GM19351 (cell line): ENCODE results near the gene ZNF407.

Experiments used
- ATAC-seq: cut with Tn5 transposase; IDR thresholded peaks from one replicate; pipeline ENCODE4 v1.9.1; 2021; ENCODE audit warnings: mild to moderate bottlenecking, moderate library complexity; ENCODE audit not compliant: unreplicated experiment

The ZNF407 gene

GRCh38 chr18:74868461-74868860 lies 270.8 kb downstream of the ZNF407 start:
- no peak for ATAC-seq

DNA sequence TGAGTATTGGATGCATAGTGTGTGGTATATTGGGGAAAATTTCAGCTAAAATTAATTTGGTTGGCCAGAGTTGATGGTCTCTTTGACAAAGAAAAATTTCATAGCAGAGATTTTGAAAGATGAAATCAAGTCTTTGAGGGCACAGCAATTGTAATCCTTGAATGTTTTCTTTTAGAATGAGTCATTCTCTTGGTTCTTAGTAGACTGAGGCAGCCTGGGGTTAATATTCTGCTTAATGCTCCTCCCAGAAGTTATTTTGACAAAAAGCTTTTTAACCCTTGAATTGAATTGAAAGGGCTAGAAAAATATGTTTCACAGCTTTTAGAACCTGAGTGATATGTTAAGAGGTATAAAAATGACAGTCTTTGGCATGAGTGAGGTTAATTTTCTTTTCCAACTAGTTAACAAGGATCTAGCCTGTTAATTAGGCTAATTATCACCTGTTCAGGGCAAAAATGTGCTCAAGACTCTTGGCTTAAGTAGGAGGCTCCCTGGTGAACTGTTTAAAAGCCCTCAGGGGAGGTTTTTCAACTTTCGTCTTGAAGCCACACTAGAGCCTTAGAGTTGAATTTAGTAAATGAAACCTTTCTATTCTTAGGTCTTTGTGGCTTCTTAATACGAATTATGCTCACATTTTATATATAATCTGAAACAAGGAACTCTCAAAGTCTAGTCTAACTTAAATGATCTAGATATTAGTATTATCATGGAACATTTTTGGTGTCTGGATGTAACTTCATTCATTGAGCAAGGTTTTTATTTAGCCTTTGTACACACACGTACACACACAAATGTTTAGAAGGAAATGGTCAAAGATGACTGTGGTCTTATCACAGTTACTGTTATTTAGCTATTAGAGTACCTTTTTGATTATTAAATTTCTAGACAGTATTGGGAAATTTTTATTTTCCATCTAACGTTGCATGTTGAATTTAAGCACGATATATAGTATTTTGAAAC lies 272.5 kb downstream of the ZNF407 start:
- ATAC-seq: peak; percentile 94

- ATAC-seq: no peak
These were observed 273.3 kb downstream of the ZNF407 start for GRCh38 chr18:74870950-74871349.

DNA sequence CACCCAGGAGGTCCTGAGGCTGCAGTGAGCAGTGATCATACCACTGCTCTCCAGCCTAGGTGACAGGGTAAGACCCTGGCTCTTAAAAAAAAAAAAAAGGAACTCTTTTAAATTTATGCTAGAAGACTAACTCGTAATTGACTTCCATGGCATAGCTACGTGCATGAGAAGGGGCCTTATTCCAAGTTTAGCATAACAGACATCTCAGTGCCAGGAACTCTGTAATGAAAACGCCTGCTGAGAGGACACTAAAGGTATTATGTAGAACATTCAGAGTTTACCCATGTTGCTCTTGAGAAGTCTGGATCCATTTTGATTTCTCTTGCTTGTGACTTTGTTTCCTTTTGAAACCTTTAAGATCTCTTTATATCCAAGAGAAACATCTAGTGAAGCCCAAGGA lies 276.0 kb downstream of the ZNF407 start:
- ATAC-seq: no peak

DNA sequence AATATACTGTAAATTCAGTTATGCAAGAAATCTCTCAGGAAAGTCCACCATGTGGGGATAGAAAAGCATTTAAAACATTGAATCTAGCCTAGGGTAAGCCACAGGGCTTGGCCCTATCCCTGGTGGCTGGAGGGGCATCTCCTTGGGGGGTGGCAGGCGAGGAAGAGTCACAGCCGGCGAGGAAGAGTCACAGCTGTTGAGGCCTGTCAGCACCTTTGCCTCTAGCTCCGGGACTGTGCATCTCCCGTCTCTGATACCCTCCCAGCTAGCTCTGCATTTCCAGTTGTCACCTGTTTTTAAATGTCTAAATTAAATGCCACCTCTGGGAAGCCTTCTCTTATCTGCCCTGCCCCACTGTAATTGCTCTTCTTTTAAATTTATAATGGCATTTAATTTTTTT lies 276.7 kb downstream of the ZNF407 start:
- ATAC-seq: no peak

- ATAC-seq: no peak
These were observed 279.1 kb downstream of the ZNF407 start for GRCh38 chr18:74876630-74877243.

GRCh38 chr18:74878267-74878666 lies 280.6 kb downstream of the ZNF407 start:
- no peak for ATAC-seq

GRCh38 chr18:74880706-74881278 lies 283.1 kb downstream of the ZNF407 start:
- no peak for ATAC-seq

DNA sequence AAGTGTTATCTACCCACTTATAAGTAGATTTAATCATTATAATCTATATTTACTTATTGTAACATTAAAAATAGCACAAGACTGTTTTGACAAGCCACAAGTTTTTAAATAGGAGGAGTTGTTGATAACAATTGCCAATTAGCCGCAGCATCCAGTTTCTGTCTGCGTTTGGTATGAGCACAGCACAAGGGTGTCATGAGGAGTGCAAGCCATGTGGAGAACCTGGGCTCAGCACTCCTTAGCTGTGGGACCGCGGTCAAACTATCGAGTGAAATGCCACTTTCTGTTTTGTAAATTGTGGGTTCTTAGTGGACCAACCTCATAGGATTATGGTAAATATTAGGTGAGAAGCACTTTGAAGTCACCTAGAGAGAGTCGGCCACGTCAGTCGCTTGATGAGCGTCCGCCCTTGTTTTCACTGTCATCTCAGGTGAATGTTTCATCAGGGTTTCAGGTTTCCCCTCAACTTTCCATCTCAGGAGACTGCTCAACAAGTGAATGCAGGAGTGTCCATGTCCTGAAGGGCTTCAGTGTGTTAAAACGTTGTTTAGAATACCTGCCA lies 294.5 kb downstream of the ZNF407 start:
- ATAC-seq: no peak

DNA sequence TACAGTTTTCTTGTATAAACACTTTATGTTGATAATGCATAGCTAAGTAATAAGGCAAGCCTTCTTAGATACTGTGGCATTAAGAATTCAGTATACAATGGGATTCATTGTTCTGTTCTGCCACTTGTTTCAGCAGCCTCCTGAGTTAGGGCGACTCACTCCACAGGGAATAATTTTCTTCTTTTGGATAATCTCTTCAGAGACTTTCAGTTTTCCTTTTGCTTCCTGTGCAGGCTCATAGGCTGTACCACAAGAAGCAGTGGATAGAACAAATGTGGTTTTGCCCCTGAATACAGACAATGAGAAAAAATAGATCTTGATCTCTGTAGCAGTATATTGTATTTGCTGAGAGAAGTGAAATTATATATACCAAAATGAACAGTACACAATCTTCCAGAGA lies 298.0 kb downstream of the ZNF407 start:
- ATAC-seq: no peak

DNA sequence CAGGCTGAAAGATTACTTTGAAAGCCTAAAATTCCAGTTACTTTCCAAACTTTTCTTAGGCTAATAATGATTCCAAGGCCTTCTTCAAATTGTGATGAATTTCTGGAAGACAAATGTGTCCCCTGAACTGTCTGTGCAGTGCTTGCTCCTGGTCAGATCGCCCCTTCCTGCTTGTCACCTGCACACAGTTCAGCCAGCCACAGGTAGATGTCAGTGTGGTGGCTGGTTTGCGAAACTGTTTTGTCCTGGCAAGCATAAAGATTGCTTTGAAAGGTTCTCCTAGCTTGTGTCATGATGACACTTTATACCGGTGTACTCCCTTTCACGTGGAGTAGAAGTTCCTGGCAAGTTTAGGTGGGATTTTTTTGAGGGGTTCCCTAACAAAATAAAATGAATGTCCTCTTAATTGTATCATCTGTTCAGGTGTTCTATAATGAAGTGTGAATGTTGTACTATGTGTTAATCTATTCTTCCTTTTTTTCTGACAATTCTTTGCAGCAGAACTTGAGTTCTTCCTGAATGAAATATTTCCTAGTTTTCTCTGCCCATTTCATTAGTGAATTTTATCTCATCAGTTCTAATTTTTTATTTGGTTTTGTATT lies 298.8 kb downstream of the ZNF407 start:
- peak; percentile 94 for ATAC-seq

DNA sequence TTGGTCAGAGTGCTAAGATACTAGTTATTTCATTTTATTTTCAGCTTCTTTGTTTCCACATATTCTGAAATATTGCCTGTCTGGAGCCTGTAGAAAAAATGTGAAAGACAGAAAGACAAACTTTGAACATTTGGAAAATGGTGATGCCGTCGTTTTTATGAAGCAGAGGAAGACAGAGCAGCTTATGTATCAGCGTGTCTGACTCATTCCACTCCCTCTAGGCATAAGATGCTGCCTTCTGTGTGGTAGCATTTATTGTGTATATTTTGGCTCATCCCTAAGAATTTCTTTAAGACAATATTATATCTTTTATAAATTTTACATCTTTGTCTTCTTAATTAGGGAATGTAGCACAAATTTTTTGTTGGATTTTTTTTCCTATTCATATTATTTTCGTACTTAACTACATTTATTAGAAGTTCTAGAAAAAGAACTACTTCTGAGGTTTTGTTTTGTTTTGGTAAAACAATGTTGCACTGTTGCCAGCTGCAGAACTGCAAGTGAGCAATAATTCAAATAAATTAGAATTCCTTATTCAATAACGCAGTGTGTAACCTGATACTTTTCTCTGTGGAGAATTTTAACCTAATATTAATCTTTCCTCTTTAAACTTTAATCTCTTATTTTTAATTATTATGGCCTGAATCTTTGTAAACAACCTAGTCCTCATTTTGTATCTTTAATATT lies 300.4 kb downstream of the ZNF407 start:
- ATAC-seq: no peak

DNA sequence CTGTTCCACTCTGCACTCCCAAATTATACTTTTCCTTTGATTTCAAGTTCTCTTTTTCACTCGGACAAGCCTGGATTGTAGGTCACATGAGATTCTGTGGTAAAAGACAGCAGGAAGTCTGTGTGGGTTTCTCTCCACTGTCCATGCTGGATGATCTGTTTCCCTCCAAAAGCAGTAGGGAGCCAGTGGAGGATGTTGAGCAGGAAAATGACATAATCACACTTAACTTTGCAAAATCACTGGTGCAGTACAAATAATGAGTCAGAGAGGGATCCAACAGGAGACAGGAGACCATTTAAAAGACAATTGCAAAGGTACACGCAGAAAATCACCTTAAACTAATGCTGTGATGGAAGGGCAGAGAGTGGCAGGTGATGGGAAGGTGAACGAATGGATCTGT lies 301.3 kb downstream of the ZNF407 start:
- no peak for ATAC-seq

- ATAC-seq: no peak
These were observed 301.9 kb downstream of the ZNF407 start for GRCh38 chr18:74899554-74899953.

- ATAC-seq: no peak
These were observed 303.9 kb downstream of the ZNF407 start for GRCh38 chr18:74901362-74902146.

DNA sequence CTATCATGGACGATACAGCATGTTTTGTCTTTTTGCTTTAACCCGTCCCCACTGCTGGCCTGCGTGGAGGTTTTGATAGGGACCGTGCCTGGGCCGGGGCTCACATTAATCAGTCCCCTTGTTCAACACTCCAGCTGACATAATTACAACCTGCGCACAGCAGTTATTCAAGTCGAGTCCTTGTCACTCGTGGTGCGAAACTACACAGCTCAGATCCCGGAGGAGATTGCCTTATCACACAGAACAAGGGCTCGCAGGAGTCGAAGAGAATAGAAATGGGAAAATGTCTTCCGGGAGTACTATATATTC lies 304.4 kb downstream of the ZNF407 start:
- ATAC-seq: no peak

DNA sequence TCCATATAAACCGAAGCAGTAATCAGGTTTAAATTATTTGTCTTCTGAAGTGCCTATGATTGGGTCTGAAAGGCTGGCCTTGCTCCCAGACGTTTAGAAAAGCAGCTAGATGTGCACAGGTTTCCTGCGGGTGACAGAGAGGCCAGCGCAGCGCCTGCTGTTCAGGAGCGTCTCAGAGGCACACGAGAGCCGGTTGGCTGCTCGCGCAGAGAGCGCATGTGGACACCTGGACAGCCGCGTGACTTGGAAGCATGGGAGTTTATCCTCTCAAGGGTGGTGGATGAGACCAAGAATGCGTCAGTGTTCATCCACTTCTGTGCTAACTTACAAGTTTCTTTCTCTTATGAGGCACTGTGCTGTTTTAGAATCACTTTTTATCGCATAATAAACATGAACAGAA lies 307.6 kb downstream of the ZNF407 start:
- ATAC-seq: no peak

GRCh38 chr18:74906184-74906583 lies 308.5 kb downstream of the ZNF407 start:
- ATAC-seq: no peak

DNA sequence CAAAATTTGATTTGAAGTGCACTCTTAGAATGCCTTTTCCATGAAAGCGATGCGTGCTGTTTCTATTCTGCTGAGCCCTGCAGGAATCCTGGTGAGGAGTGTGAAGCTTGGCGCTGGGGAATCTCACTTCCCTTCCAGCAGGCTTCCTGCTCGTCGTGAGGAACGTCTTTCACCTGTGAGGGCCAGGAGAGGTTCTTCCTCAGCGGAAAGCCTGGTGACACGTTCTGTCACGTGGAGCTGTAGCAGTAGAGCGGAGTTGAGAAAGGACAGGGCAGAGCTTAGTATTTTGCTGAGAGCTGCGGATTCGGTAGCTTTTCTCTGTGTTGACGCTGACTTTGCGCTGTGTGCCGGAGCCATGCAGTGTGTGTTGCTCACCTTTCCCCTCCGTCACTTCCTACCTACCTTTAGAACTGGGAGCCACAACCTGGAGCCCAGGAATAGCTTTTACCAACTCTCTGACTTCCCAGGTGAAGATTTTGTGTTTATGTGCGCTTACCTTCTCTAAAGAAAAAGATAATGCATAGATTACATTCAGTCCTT lies 316.5 kb downstream of the ZNF407 start:
- no peak for ATAC-seq

GRCh38 chr18:74914648-74915047 lies 317.0 kb downstream of the ZNF407 start:
- ATAC-seq: no peak
